ENCODE results near the gene VAMP8. TPM values are rescaled to one million over a fixed set of nuclear protein-coding genes. Genes with fewer than 3 reads are reported as not detected.

The VAMP8 gene
- total RNA-seq, 1 donor from 2014 or later = 146 TPM

GRCh38 chr2:85597241-85597640 is 19.9 kb downstream of the VAMP8 start:
- intact Hi-C loops (cut with micrococcal nuclease) = no loop called here

- intact Hi-C loops (cut with micrococcal nuclease) = no loop called here
Observed at GRCh38 chr2:85598594-85599340, 21.4 kb downstream of the VAMP8 start.

GRCh38 chr2:85599468-85600234 is 22.3 kb downstream of the VAMP8 start:
- intact Hi-C loops (cut with micrococcal nuclease) = loop anchor here (5.0 kb wide), 1 partner anchor 843 kb away; the partner anchor contains the start of gene KDM3A

- intact Hi-C loops (cut with micrococcal nuclease) = loop anchor here (5.0 kb wide), 1 partner anchor 842 kb away; the partner anchor contains the start of gene KDM3A
Observed at GRCh38 chr2:85600235-85600575, 22.8 kb downstream of the VAMP8 start.

GRCh38 chr2:85600951-85601770 is 23.8 kb downstream of the VAMP8 start:
- intact Hi-C loops (cut with micrococcal nuclease) = loop anchor here (5.0 kb wide), 1 partner anchor 841 kb away; the partner anchor contains the start of gene KDM3A

GRCh38 chr2:85601771-85602475 is 24.5 kb downstream of the VAMP8 start:
- intact Hi-C loops (cut with micrococcal nuclease) = loop anchor here (1.0 to 5.0 kb wide), 2 partner anchors 10 to 840 kb away; partner anchors contain the start of genes C2orf68 and KDM3A

- intact Hi-C loops (cut with micrococcal nuclease) = loop anchor here (1.0 to 5.0 kb wide), 2 partner anchors 10 to 840 kb away; partner anchors contain the start of genes C2orf68 and KDM3A
Observed at GRCh38 chr2:85602476-85603234, 25.3 kb downstream of the VAMP8 start, which contains the start of gene TMEM150A. Gene TMEM150A, minus strand, starts transcription at chr2:85602698. Its CDS starts 750 bp downstream, at chr2:85601948.

- intact Hi-C loops (cut with micrococcal nuclease) = loop anchor here (5.0 kb wide), 1 partner anchor 838 kb away; the partner anchor contains the start of gene KDM3A
Observed at GRCh38 chr2:85604133-85604444, 26.7 kb downstream of the VAMP8 start.

- intact Hi-C loops (cut with micrococcal nuclease) = loop anchor here (5.0 kb wide), 1 partner anchor 838 kb away; the partner anchor contains the start of gene KDM3A
Observed at GRCh38 chr2:85604568-85605339, 27.4 kb downstream of the VAMP8 start.

- intact Hi-C loops (cut with micrococcal nuclease) = no loop called here
Observed at GRCh38 chr2:85605406-85606115, 28.2 kb downstream of the VAMP8 start.

GRCh38 chr2:85606116-85606455 is 28.7 kb downstream of the VAMP8 start:
- intact Hi-C loops (cut with micrococcal nuclease) = no loop called here

GRCh38 chr2:85607268-85608215 is 30.2 kb downstream of the VAMP8 start:
- intact Hi-C loops (cut with micrococcal nuclease) = no loop called here

- intact Hi-C loops (cut with micrococcal nuclease) = loop anchor here (5.0 kb wide), 1 partner anchor 496 kb away; the partner anchor contains the start of genes POLR1A and PTCD3
Observed at GRCh38 chr2:85611217-85611704, 33.9 kb downstream of the VAMP8 start.

- intact Hi-C loops (cut with micrococcal nuclease) = loop anchor here (1.0 to 5.0 kb wide), 4 partner anchors 10 to 495 kb away; partner anchors contain the start of genes POLR1A, PTCD3, RNF181 and TMEM150A
Observed at GRCh38 chr2:85611705-85612587, 34.6 kb downstream of the VAMP8 start, which contains the start of gene C2orf68. Gene C2orf68, minus strand, starts transcription at chr2:85612066. Its CDS starts 82 bp downstream, at chr2:85611984.

GRCh38 chr2:85613717-85614515 is 36.5 kb downstream of the VAMP8 start:
- intact Hi-C loops (cut with micrococcal nuclease) = loop anchor here (5.0 kb wide), 1 partner anchor 493 kb away; the partner anchor contains the start of genes POLR1A and PTCD3
